HCT116 (cell line): ENCODE measurements around the gene LRRC74A. TPM values are rescaled to one million over a fixed set of nuclear protein-coding genes. Genes with fewer than 3 reads are reported as not detected.

ENCODE experiments used
- ATAC-seq: fragments of 200-7000 bp; cut with Tn5 transposase; 2 replicates; pipeline ENCODE4 v1.9.1; 2020; ENCODE audit warnings: mild to moderate bottlenecking, moderate library complexity
- BruUV-seq: library from RNA; stranded (reverse); fragments of 400-500 nt; replicated peaks from 2 replicates; lab custom pipeline; 2021; lab: Mats Ljungman, UMichigan
- CTCF ChIA-PET: fragments of 300-600 bp; sonication (Branson Sonifier 250); formaldehyde crosslinking; loops from one replicate; lab custom pipeline; 2021; ENCODE audit warnings: antibody characterized with exemption; lab: Charles Lee
- POLR2A ChIA-PET: fragments of 300-600, 350-600 bp; sonication (Branson Sonifier 250); formaldehyde crosslinking; loops from one replicate; lab custom pipeline; 2021; ENCODE audit warnings: antibody characterized with exemption; lab: Charles Lee
- RAD21 ChIA-PET, 2 experiments: fragments of 300-600 bp; sonication (Branson Sonifier 250); formaldehyde crosslinking; loops; one replicate each; lab custom pipeline; 2023; ENCODE audit warnings: low total read pairs in 2 of 2; ENCODE audit not compliant: uncharacterized antibody in 2 of 2, unreplicated experiment in 2 of 2, low non-redundant PET in 1 of 2; lab: Charles Lee
- DNase-seq: peaks from one replicate; pipeline ENCODE4 v3.0.0-alpha.2; 2010; ENCODE audit warnings: low read depth, low spot score
- H2AFZ ChIP-seq: fragments of 200-600 bp; shearing (Covaris generic), sonication (generic); 2 replicates; pipeline ENCODE4 v1.6.1; 2017; ENCODE audit warnings: low read depth, mixed run types, mixed read lengths, antibody characterized with exemption, low read length; ENCODE audit not compliant: poor library complexity, severe bottlenecking
- H3K27ac ChIP-seq: 2 replicates; pipeline ENCODE4 v1.5.1; 2012; ENCODE audit warnings: low read depth, low read length
- H3K27me3 ChIP-seq: fragments of 200-600 bp; sonication (generic); 2 replicates; pipeline ENCODE4 v1.6.1; 2016; ENCODE audit warnings: mixed run types, low read length, mixed read lengths; ENCODE audit not compliant: insufficient read depth
- H3K36me3 ChIP-seq, 2 experiments: fragments of 200-500 bp in 1 of 2; fragments of 200-600 bp in 1 of 2; sonication (Bioruptor generic) in 1 of 2; sonication (generic) in 1 of 2; 2 replicates each; pipeline versions ENCODE4 v1.5.1 to v1.6.1; 2014 to 2016; ENCODE audit warnings: low read length in 2 of 2, inconsistent platforms in 1 of 2, mixed read lengths in 1 of 2, mixed run types in 1 of 2; ENCODE audit not compliant: insufficient read depth in 2 of 2, control insufficient read depth in 1 of 2
- H3K4me1 ChIP-seq, 2 experiments: fragments of 200-600 bp in 1 of 2; sonication (generic) in 1 of 2; 2 replicates each; pipeline versions ENCODE4 v1.5.1 to v1.6.1; 2012 to 2017; ENCODE audit warnings: low read length in 2 of 2, inconsistent platforms in 1 of 2, mild to moderate bottlenecking in 1 of 2, mixed read lengths in 1 of 2, mixed run types in 1 of 2, moderate library complexity in 1 of 2; ENCODE audit not compliant: insufficient read depth in 2 of 2, control insufficient read depth in 1 of 2
- H3K4me2 ChIP-seq: fragments of 200-600 bp; sonication (generic); 2 replicates; pipeline ENCODE4 v1.6.1; 2017; ENCODE audit warnings: mixed run types, low read length, mixed read lengths
- H3K4me3 ChIP-seq, 2 experiments: fragments of 200-600 bp in 1 of 2; sonication (generic) in 1 of 2; replicated peaks in 1 of 2; 2 replicates each; pipeline ENCODE4 v1.5.1; 2011 to 2016; ENCODE audit warnings: low read length in 2 of 2, control low read depth in 1 of 2, low read depth in 1 of 2, mild to moderate bottlenecking in 1 of 2, mixed read lengths in 1 of 2, mixed run types in 1 of 2
- H3K79me2 ChIP-seq: fragments of 200-600 bp; sonication (generic); 2 replicates; pipeline ENCODE4 v1.6.1; 2017; ENCODE audit warnings: mild to moderate bottlenecking, mixed run types, low read length, moderate library complexity, mixed read lengths; ENCODE audit not compliant: insufficient read depth
- H3K9ac ChIP-seq: fragments of 200-600 bp; sonication (generic); 2 replicates; pipeline ENCODE4 v1.6.1; 2016; ENCODE audit warnings: low read length, mixed read lengths
- H3K9me2 ChIP-seq: fragments of 200-600 bp; sonication (generic), shearing (Covaris generic); 2 replicates; pipeline ENCODE4 v1.6.1; 2017; ENCODE audit warnings: mixed run types, mild to moderate bottlenecking, moderate library complexity; ENCODE audit not compliant: insufficient read depth
- H3K9me3 ChIP-seq, 2 experiments: fragments of 200-500 bp in 1 of 2; fragments of 200-600 bp in 1 of 2; sonication (Bioruptor generic) in 1 of 2; sonication (generic) in 1 of 2; 2 replicates each; pipeline ENCODE4 v1.6.1; 2014 to 2017; ENCODE audit warnings: low read length in 2 of 2, mixed read lengths in 2 of 2, inconsistent platforms in 1 of 2, low read depth in 1 of 2, mild to moderate bottlenecking in 1 of 2, mixed run types in 1 of 2, moderate library complexity in 1 of 2; ENCODE audit not compliant: control insufficient read depth in 1 of 2, insufficient read depth in 1 of 2
- H4K20me1 ChIP-seq: fragments of 200-600 bp; sonication (generic), shearing (Covaris generic); 2 replicates; pipeline ENCODE4 v1.6.1; 2017; ENCODE audit warnings: mixed run types, mild to moderate bottlenecking, moderate library complexity; ENCODE audit not compliant: insufficient read depth
- ATF3 ChIP-seq: IDR thresholded peaks from 2 replicates; pipeline ENCODE4 v1.6.1; 2012
- CEBPB ChIP-seq: IDR thresholded peaks from 2 replicates; pipeline ENCODE4 v1.6.1; 2012; ENCODE audit warnings: low read depth
- CTCF ChIP-seq, 3 experiments: fragments of 200-600 bp in 1 of 3; sonication (generic) in 1 of 3; IDR thresholded peaks in 2 of 3; conservative IDR thresholded peaks in 1 of 3; 2 replicates each; pipeline ENCODE4 v1.5.1; 2012 to 2017; ENCODE audit warnings: low read depth in 2 of 3, low read length in 2 of 3, antibody characterized with exemption in 1 of 3, borderline replicate concordance in 1 of 3, control low read depth in 1 of 3, mild to moderate bottlenecking in 1 of 3, mixed read lengths in 1 of 3, mixed run types in 1 of 3, moderate library complexity in 1 of 3; ENCODE audit not compliant: insufficient read depth in 1 of 3
- EZH2phosphoT487 ChIP-seq: fragments of 200-600 bp; IDR thresholded peaks from 2 replicates; pipeline ENCODE4 v1.6.1; 2018; ENCODE audit warnings: antibody characterized with exemption, borderline replicate concordance
- FOSL1 ChIP-seq: IDR thresholded peaks from 2 replicates; pipeline ENCODE4 v1.6.1; 2012; ENCODE audit warnings: low read depth
- JUND ChIP-seq: IDR thresholded peaks from 2 replicates; pipeline ENCODE4 v1.6.1; 2012
- MAX ChIP-seq: IDR thresholded peaks from 2 replicates; pipeline ENCODE4 v1.6.1; 2012
- POLR2AphosphoS5 ChIP-seq: IDR thresholded peaks from 2 replicates; pipeline ENCODE4 v1.6.1; 2011; ENCODE audit warnings: mild to moderate bottlenecking, low read depth, low read length, moderate library complexity
- RAD21 ChIP-seq: IDR thresholded peaks from 2 replicates; pipeline ENCODE4 v1.6.1; 2012; ENCODE audit warnings: low read depth, mild to moderate bottlenecking
- REST ChIP-seq: IDR thresholded peaks from 2 replicates; pipeline ENCODE4 v1.6.1; 2012; ENCODE audit warnings: low read depth
- SIN3A ChIP-seq: IDR thresholded peaks from 2 replicates; pipeline ENCODE4 v1.6.1; 2012; ENCODE audit warnings: low read depth
- SP1 ChIP-seq: IDR thresholded peaks from 2 replicates; pipeline ENCODE4 v1.6.1; 2012; ENCODE audit warnings: low read depth
- SRF ChIP-seq: IDR thresholded peaks from 2 replicates; pipeline ENCODE4 v1.6.1; 2012; ENCODE audit warnings: low read depth
- YY1 ChIP-seq: IDR thresholded peaks from 2 replicates; pipeline ENCODE4 v1.6.1; 2011; ENCODE audit warnings: low read length, low read depth, moderate library complexity, mild to moderate bottlenecking; ENCODE audit not compliant: insufficient replicate concordance; ENCODE audit errors: extremely low read depth
- ZFX ChIP-seq: fragments of 450-650 bp; IDR thresholded peaks from 2 replicates; pipeline ENCODE4 v1.6.1; 2017
- ZNF274 ChIP-seq: fragments of 200-500 bp; sonication (Bioruptor generic); IDR thresholded peaks from 2 replicates; pipeline ENCODE4 v1.6.1; 2014; ENCODE audit warnings: mild to moderate bottlenecking, low read depth, low read length, inconsistent platforms
- intact Hi-C: fragments of 100-400 bp; cut with micrococcal nuclease; formaldehyde crosslinking; loops from 2 replicates; pipeline ENCODE4 v1.10.0; 2022
- total RNA-seq: library from RNA; stranded (reverse); gene quantifications from one replicate; pipeline ENCODE4 v1.2.1, GENCODE V29; 2021; ENCODE audit not compliant: unreplicated experiment

Gene LRRC74A
- total RNA-seq, 1 experiment from 2014 or later: not detected

- TF ChIP-seq REST (no peak), POLR2AphosphoS5 (no peak), ZNF274 (no peak), SRF (no peak), YY1 (no peak), FOSL1 (no peak)
These were observed 61.0 kb downstream of the LRRC74A start (continued) for GRCh38 chr14:76887191-76887590.

GRCh38 chr14:76891391-76891790 lies 65.2 kb downstream of the LRRC74A start:
- Histone ChIP-seq H3K27ac (no peak overlapping the region), H3K36me3 (no peaks in the 10 kb centered on the region), H3K27me3 (no peaks in the 10 kb centered on the region), H3K4me2 (no peak overlapping the region), H2AFZ (no peak overlapping the region), H3K9me3 (peaks cover 0 to 3% of the 10 kb centered on the region in 2 experiments; a peak in 1 of 4 replicates), H3K9ac (no peak overlapping the region), H3K9me2 (no peaks in the 10 kb centered on the region), H3K79me2 (no peaks in the 10 kb centered on the region), H4K20me1 (no peaks in the 10 kb centered on the region), H3K4me3 (no peak overlapping the region), H3K4me1 (no peaks in the 10 kb centered on the region)
- ChIA-PET CTCF (no interaction called here), POLR2A (no interaction called here), RAD21 (no interaction called here)
- intact Hi-C loops: no loop called here
- BruUV-seq: no TSS peak
- ATAC-seq: no peak
- no peak for DNase-seq
- TF ChIP-seq SIN3A: no peak
- TF ChIP-seq CTCF (IDR thresholded peaks at IDR 0.05 in 2 of 3, conservative IDR thresholded peaks at IDR 0.05 in 1 of 3; ENCODE audit: borderline replicate concordance in 1 of 3, insufficient read depth in 1 of 3, low read depth in 2 of 3, low read length in 2 of 3): no peak
- TF ChIP-seq EZH2phosphoT487: no peak
- TF ChIP-seq RAD21: no peak
- no peak for TF ChIP-seq SP1
- no peak for TF ChIP-seq POLR2AphosphoS5
- no peak for TF ChIP-seq MAX
- TF ChIP-seq ZFX: no peak
- TF ChIP-seq ATF3: no peak
- no peak for TF ChIP-seq JUND
- no peak for TF ChIP-seq CEBPB
- no peak for TF ChIP-seq YY1
